GM11168 (cell line): ENCODE measurements around the gene CFAP61.

ENCODE experiments used
- in situ Hi-C: fragments of 300-500 bp; cut with MboI; formaldehyde crosslinking; loops from one replicate; pipeline ENCODE4 v1.12.0; 2022; ENCODE audit warnings: low sequenced_read_pairs; ENCODE audit not compliant: unreplicated experiment

The CFAP61 gene

DNA sequence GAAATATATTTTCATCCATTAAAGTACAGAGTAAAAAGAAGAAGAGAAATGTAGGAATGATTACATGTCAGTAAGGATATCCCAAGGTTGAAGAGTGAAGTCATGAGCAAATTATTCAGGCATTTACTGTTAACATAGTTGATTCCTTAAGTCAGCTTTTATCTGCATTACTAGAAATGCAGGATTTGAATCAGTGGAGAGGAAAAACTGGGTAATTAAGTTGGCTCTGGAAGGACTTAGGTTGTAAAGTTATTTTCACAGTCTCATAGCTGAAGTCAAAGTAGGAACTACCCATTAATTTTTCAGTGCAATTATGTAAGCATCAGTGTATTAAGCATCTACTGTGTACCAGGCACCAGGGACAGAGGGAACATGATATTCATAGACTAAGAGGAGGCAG is 27.4 kb upstream of the CFAP61 start:
- in situ Hi-C loops, result no loop called here

DNA sequence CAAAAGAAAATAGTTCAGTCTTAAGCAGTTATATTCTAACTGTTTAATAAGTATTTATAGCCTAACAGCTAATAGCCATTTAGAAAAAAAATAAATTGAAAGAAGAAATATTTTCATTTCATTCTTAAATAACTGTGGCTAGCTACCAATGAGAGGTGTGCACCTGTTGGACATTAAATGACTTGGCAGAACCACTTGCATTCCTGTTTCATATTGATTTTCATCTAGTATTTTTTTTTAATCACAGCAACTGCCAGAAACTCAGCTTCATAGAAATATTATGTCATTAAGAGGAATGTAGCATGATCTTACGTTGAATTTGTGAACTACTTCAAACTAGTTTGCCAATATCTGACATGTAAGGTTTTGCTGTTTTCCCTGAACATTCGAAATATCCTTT is 25.0 kb upstream of the CFAP61 start:
- in situ Hi-C loops, result no loop called here

DNA sequence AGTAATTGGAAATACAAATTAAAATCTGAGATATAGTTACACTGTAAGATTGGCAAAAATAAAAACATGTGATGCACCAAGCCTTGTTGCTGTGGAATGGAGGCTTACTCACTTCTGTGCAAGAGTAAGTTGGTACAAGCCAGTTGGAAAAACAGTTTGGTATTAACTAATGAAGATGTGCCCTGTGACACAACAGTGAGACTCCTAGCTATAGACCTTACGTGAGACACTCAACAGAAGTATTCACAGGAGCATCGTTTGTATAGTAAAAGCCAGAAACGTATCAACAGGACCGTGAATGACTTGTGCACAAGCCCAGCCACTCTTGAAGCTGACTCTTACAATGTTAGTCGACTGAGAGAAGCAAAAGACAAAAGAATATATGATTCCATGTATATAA is 20.5 kb upstream of the CFAP61 start:
- in situ Hi-C loops, result no loop called here

DNA sequence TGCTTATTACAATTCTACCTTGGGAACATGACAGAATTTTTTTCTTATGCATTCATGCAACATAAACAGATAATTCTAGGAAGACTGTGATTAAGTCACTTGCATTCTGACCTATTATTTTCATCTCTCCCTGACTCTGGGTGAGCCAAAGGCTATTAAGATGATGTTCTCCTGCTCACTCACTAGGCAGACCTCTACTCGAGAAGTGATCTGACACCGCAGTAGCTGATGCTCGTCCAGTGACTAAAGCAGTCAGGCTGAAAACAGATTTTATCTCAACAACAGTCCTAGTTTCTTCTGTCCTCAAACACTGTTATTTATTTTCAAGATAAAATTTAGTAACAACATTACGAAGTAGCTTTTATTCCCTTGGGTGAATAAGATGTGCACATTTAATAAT is 17.8 kb upstream of the CFAP61 start:
- in situ Hi-C loops, result no loop called here

DNA sequence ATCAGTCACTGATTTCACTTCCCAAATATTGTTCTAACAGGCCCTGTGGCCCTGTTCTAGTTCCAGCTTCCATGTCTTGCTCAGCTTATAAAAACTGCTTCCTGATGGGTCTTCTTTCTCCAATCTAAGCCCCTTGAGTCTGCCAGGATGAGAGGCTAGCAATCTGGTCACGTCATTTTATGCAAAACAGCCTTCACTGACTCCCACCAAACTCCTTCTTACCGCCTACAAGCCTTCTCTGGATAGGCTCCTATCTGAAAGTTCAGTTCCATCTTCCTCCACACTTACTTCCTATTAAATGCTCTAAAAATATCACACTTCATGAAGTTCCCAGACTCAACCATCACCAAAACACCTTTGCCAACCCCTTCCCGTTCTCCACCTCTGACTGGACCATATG is 15.6 kb upstream of the CFAP61 start:
- in situ Hi-C loops, result no loop called here

DNA sequence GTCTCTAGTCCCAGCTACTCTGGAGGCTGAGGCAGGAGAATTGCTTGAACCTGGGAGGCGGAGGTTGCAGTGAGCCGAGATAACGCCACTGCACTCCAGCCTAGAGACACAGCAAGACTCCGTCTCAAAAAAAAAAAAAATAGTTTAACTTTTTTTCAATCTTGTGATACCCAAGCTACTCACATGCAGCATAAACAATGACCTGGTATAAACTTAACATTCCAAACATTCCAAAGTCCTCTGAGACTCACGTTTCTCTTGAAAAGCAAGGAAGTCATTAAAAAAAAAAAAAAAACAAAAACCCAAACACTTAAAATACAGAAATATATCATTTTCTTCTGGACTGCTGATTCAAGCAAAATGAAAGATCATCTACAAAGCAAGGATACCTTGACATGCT is 14.4 kb upstream of the CFAP61 start:
- in situ Hi-C loops, result no loop called here

DNA sequence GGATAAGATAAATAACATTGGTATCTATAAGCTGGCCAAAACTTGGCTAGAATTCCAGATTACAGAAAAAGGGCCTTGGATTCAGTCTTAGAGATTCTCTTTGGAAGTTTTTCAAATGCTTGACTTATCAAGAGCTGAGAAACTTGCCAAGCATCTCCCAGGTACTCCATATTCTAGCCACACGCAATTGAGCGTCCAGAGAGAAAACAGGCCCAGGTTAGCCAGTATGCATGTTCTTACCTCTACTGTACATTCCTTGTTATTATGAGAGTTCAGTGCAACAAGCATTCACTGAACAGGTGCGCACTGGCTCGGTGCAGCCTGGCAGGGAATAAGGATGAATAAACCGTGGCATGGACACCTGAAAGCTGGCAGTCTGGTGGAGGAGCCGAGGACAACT is 13.7 kb upstream of the CFAP61 start:
- in situ Hi-C loops, result no loop called here

DNA sequence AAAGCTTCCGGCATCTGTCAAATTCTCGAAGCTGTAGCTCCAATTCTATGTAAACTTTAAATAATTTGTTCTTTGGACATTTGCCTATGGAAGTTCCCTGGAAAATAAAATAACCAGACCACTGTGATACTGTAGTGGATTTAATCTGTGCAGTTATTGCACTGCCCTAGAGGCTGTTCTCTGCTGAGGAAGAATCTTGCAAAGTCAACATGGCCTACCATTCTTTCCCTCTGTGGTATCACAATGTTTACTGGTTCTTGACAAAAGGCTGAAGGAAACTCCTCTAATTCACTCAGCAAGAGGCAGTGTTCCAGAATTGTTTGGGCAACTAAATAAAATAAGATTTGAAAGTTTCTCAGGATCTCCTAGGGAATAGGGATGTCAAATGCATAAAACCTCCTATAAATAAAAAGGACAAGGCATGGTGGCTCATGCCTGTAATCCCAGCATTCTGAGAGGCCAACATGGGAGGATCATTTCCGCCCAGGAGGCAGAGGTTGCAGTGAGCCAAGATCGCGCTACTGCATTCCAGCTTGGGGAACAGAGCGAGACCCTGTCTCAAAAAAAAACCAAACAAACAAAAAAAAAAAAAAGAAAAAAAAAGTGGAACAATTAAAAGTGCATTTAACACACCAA is 12.5 kb upstream of the CFAP61 start:
- in situ Hi-C loops, result no loop called here

DNA sequence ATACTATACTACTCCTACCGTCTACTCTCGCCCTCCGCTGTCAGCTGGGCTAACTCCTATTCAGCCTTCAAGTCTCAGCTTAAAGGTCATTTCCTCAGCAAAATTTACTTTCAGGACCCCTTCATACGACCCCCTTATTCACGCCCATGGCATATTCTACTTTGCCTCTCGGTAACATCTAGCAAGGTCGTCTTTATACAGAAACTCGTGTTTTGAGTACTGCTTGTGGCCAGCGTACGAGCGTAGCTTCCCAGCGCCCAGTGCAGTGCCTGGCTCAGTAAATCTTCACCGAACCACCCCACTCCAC is 612 bp upstream of the CFAP61 start:
- in situ Hi-C loops, result no loop called here

DNA sequence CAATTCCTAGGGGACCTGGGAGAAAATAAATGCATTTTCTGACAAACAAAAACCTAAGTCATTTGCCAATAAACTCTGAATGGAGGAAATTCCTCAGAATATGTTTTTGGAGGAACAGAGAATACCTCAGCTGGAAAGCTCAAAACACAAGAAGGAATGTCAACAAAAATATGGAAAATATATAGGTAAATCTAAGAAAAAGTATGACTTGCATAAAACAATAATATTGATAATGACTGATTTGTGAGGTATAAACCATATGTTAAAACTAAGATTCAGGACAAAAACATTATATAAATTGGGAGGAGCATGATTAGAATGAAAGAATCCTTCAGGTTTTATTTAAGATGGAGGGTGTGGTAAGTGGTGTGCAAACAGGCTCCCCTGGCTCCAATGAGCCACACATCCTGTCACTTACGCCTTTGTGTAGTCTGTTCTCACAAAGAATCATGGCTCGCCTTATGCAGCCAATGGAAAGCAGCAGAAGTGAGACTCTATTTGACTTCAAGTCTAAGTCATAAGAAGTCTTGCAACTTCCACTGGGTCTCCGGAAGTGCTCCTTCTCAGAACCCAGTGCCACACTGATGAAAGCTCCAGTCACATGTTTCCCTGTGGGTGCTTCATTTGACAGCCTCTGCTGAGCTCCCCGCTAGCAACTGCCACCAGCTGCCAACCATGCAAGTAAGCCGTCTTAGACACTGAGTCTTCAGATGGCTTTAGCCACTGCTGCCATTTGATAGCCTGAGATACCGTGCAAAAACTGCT is 8.1 kb downstream of the CFAP61 start:
- in situ Hi-C loops, result no loop called here

DNA sequence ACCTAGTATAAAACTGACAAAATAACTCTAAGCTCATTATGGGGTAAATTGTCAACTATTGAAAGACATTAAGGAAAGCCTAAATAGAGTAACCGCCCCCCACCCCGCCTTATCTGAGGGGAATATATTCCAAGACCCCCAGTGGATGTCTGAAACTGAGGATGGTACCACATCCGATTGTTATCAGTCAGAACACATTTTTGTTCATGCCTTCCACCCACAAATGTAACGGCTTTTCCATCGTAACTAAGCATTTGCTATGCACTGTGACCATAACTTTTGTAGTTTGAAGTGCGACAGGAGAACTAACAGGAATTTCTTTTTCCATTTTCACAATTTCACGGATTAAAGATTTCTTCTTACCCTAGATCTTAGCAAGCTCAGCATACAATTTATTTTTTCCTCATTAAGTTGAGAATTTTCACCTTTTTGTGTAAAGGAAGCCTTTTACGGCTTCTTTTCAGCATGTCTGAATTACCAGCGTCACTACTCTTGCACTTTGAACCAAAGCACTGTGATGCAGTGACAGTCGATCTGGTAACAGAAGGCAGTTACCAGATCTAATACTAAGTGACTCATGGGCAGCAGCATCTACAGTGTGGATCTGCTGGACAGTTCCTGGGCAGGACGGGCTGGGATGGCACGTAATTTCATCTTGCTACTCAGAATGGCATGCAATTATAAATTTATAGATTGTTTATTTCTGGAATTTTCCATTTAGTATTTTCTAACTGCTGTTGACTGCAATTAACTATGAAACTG is 11.8 kb downstream of the CFAP61 start:
- in situ Hi-C loops, result no loop called here

DNA sequence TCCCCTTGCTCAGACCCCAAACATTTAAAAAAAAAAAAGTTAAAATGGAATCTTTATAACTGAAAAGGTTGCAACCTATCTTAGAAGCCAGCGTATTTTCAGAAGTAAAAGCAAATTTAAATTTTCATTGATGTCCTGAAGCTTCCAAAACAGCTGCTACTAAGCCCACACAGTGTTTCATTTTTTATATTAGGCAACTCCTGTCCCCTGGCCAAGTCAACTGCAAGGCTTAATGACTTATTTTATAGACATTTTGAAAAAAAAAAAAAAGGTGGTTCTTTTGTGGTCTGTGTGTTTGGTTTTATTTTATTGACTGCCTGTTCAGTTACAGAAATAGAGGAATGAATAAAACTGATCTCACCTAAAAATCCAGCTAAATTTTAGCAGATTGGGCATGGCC is 13.0 kb downstream of the CFAP61 start:
- in situ Hi-C loops, result no loop called here

DNA sequence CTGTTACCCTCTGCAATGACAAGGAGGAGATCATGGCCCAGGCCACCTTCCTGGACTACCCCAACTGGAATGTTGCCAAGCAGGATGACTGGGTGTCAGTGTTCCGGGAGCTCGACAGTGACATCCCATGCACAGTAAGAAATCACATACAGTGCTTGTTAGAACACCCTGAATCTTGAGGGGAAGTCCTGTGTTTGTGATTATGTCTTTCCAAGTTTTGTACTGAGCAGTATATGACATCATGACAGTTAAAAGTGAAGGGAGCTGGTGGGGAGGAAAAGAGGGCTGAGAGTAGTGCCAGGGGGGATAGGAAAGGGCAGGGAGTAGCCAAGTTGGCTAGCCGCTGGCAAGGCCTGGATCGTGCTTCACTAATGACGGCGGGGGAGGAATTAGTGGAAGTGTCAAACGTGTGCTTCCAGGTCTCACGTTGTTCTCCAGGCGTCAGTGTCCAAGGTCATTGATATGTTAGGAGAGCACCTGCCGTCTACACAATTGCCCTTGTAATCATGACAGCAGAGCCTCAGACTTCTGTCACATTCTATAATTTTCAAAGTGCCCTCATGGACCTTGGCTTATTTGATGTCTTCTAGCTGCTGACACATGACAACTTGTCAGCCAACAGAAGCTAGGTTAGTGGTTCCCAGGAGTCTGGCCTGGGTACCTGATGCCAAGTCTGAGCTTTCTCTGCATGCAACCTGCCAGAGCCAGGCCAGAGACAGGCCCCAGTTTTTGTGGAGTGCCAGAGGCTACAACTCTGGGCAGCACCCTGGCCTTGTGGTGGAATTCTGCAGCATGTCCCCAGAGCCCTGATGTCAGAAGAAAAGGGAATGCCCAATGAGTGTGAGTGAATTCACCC is 18.8 kb downstream of the CFAP61 start:
- in situ Hi-C loops, result no loop called here

DNA sequence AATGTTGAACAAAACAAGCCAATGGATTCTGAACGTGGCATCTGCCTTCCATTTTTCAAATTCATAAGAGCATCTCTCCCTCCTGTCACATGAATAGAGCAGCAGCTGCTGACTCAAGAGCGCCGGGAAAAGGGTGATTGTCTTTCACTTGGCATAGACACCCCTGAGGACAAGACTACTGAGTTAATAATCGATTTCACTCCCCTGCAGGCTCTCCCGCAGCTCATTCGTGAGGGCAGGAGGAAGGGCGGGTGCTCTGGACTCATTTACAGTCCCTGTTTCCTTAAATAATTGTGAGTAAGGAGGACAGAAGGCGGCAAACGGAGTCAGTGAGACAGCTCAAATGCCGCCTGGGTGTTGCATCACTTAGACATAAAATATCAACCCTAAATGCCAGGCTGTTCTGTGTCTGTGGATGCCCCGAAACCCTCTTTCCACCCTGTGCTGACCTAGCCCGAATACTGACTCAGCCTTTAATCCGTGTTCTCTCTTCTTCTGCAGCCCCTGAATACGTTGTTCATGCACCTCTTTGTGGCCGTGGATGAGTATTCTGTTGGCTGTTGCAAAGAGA is 21.6 kb downstream of the CFAP61 start:
- in situ Hi-C loops, result no loop called here

DNA sequence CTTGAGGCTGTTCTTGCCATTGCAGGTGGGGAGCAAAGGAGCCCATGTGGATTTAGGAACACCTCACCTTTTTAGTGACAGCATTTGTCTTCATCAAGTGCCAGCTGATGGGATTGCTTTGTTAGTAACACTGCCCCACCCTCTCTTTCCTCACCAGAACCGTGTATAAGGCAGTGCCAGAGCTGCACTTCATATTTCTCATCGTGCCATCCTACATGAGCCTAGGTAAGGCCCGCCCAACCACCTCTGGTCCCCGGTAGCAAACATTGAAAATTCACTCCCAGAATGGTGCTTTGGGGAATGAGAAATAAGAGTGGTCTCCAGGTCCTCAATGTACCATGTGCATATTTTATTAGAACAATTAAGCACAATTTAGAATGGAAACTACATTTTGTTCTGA is 22.7 kb downstream of the CFAP61 start:
- in situ Hi-C loops, result loop anchor here (25.0 kb wide), 1 partner anchor 487 kb away; no protein-coding TSS in a partner anchor

DNA sequence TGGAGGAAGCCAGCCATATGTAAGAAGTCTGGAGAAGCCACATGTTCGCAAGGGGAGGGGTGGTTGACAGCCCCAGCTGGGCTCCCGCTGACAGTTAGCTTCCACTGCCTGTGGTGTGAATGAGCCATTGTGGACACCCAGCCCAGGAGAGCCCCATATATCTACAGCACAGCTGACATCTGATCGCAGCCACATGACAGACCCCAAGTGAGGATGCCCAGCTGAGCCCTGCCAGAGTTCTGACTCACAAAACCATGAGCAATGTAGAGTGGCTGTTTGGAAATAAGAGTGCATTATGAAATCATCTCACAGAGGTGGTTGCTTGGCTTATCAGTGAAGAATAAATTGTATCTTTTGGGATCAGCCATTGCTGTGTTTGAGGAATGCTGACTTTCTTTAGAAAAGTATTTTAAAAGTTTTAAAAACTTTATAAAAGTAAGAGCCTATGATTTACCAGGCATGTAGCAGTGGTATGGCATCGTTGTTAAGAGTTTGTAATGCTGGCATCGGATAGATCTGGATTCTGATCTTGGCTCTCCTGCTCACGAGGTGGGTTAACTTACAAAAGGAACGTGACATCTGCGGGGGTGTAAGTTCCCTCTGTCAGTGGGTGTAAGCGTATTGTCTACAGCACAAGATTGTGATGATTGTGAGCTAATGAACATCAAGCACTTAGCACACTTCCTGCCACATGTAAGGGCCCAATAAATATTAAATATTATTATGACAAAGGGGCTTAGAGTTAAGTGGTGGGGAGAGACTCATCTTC is 24.1 kb downstream of the CFAP61 start:
- in situ Hi-C loops, result loop anchor here (25.0 kb wide), 1 partner anchor 486 kb away; no protein-coding TSS in a partner anchor

DNA sequence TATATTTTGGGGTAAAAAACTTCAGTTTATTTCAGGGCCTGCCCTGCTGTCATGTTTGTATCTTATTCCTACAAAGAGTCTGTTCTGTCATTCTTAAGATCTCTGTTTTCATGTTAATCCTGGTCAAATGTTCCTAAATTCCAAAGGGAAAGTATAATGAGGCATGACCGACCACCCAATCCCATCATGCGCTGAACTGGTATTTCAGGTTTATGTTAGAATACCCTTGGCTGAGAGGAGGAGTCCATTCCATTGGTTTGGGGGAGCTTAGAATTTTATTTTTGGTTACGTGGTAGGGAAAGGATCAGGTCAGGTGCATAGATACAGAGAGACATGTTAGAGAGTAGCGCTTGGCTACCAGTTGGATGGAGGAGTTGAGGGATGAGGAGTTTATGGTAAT is 25.7 kb downstream of the CFAP61 start:
- in situ Hi-C loops, result loop anchor here (25.0 kb wide), 1 partner anchor 484 kb away; no protein-coding TSS in a partner anchor

DNA sequence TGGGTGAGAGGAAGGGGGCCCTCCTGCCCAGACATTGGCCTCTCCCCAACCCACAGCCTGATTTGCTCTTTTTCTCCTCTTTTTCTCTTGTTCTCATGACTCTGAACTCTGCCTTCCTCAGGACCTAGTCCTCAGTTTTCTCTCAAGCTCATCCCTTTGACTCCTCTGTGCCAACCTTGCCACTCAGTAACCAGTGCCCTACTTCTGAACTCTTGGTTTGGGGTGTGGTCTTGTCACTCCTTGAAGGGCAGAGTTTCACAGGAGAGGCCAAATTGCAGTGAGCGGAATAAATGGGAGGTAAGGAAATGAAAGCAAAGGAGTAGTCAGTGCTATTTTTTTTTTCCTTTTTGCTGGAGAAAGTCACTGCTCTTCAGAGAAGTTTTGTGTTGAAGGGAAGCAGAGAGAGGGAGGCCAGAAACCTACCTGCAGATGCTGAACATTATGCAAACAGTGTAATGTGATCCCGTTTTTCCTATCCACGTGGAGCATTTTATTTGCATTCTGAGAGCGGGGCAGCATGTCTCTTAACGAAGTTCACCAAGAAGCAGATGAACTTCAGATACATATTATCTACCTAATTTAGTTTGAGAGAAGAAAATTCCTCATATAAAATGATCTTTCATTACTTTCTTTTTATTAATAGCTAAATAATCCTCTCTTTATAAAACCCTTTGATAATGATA is 26.9 kb downstream of the CFAP61 start:
- in situ Hi-C loops, result loop anchor here (25.0 kb wide), 1 partner anchor 483 kb away; no protein-coding TSS in a partner anchor

DNA sequence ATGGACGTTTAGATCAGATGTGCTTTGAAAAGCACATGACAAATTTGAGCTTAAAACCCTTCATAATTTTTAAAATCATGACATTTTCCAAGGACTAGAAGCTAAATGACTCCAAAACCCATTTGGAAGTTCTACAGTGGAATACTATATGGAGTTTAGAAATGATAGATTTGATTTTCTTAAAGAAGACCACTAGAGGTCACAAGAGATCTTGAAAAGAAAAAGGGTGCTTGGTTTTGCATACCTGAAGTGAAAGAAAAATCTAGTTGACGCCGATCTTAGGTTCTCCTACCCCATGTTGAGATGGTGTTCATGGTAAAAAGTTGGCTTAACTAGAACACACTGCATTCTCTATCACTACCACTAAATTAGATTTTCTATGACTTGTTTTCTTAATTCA is 31.5 kb downstream of the CFAP61 start:
- in situ Hi-C loops, result loop anchor here (25.0 kb wide), 1 partner anchor 478 kb away; no protein-coding TSS in a partner anchor
